GM19351 (cell line): Measurements from ENCODE around the gene NACC1.
A peak's percentile ranks its signal among the peaks of the same experiment; 100 is the strongest.

ENCODE experiments used
- ATAC-seq: cut with Tn5 transposase; IDR thresholded peaks from one replicate; pipeline ENCODE4 v1.9.1; 2021; ENCODE audit warnings: mild to moderate bottlenecking, moderate library complexity; ENCODE audit not compliant: unreplicated experiment

The NACC1 gene

DNA sequence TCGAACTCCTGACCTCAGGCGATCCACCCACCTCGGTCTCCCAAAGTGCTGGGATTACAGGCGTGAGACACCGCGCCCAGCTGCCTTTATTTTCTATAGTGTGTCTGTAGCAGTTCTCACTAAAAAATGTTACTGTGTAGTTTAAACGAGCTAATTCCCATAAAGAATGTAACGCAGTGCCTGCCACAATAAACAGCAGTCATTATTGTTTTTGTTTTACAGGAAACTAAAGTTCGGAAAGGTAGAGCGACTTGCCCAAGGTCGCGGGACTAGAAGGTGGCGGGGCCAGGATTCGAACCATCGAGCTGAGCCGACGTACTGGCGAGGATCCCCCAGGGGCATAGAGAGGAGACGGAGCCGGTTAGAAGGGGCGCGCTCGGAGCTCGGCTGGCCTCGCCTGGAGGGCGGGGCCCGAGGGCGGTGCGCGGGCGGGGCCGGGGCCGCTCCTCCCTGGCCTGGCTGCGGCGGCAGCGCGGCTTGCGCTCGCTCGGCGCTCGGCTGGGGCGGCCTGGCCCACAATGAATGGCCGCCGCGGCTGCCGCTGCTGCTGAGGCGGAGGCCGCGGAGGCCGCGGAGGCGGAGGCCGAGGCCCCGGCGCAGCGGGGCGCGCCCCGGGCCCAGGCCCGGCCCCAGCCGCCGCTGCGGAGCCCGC is at the start of gene NACC1:
Gene NACC1 (plus strand): TSS at position 493 of the 652 bp plus-strand sequence. CDS start 16,944 bp downstream, outside the sequence.
- ATAC-seq = peak; percentile 56

DNA sequence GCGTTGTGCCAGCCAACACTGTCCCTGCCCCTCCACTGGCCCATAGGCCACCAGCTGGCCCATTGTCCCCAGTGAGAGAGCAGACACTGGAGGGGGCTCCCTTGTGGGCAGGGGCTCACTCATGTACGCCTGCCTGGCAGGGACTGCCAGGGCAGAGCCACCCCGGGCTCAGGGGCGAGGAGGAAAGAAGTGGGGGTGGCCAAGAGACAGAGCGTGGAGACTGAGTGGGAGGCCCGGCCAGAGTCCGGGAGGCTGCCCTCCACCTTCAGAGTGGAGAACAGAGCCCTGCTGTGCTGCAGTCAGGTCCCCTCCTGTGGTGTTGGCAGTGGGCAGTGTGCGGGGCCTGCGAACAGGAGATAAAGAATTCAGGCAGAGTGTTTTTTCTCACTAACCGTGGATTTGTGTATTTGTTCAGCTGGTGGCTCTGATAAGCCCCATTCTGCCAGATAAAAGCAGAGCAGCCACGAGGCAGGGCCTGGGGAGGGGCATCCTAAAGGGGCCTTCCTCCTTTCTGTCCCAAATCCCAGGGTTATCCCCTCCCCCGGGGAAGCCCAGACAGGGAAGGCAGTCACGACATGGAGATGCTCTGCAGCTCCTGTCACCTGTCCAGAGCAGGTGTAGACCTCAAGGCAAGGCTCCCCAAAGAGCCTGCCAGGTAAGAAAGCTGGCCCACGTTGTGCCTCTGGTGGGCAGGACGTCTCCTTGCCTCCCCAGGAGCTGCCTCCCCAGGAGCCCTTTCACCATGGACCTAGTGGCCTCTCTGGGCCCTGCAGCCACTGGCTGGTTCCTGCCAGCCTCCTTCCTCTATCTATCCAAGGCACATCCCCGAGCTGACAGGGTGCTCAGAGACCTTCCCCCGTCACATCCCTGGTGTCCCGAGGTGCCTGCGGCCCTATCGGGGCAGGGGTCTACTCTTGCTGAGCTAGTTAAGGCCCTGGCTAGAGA is 48.4 kb upstream of the NACC1 start:
- ATAC-seq = no peak

DNA sequence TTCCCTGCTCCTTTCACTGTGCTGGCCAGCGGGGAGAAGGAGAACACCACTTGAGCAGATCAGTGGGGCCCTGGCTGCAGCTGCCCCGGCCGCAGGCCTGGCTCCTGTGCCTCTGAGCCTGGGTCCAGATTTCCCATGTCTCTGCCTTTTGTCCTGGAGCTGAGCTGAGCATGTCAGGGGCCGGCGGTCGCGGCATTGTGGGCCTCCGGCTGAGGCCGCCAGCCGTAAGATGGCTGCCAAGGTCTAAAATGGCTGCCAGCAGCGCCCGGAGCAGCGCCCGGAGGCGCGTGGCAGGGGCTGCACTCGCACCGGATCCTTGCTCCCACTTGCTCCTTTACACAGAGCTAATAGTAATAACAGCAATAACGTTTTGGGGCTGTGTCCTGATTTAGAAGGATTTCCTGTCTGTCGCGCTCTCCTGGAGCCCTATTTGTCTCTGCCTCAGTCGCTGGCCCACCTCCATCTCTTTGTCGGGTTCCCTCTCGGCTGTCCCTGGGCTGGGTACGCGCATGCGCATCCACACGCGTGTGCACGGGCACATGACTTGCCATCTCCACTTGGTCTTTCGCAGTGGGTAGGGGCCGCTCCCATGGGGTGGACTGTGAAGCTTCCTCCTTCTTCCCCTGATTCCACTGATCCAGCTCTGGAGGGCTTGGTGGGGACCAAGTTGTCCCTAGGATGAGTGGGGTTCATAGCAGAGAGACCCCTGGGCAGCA is 47.5 kb upstream of the NACC1 start:
- ATAC-seq = no peak

DNA sequence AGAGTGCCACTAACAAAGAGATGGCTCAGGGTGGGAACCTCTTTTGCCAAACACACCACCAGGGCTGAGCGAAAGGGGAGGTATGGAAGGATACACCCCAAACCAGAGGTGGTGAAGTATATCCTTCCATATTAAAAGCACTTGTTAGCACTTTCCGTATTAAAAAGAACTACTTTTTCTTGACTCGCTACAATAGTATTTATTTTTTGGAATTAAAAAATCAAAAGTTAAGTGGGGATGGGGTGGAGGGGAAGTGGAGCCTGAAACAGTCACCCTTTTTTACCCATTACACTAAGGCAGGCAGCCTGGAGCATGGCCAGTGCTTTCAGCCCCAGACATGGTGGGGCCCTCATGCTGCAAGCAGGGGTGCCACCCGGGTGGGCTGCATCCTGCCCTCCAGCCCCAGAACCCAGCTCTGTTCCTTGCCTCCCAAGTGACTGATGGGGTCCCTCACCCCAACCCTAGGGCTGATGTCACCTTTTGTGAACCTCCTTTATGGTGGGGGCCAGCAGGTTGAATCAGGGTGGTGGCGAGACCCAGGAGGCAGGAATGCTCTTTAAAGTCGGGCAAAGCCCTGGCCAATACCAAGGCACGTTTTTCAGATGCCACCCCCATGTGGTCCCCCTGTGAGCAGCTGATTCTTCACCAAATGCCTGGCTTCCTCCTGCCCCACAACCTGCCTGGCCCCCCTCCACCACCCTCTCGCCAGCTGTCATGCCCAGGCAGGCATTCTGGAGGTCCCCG is 46.4 kb upstream of the NACC1 start:
- ATAC-seq = no peak

DNA sequence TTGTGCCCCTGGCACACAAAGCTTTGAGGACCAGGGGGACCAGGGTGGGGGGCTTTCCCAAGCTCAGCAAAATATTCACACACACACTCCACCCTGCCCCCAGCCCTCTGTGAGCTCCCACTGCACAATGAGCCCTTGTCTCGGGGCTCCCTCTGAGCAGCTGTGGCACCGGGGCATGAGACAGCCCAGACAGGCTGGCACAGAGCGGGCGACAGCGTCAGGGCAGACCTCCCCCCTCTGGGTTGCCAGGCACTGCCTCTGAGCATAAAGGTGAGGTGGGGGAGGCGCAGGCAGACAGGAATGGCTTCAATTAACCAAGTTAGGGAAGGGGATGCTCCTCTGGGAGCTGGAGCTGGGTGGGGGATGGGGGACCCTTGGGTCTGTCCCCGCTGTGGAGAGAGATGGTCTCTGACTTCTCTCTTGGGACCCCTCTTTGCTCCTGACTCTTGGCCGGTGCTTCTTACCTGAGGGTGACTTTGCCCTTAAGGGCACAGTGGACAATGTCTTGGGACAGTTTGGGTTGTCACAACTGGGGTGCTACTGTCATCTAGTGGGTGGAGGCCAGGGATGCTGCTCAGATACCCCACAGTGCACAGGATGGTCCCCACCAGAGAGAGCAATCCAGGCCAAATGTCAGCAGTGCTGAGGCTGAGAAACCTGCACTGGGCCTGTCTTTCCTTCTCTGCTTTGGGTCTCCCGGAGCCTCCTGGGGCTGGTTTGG is 45.7 kb upstream of the NACC1 start:
- ATAC-seq = no peak

DNA sequence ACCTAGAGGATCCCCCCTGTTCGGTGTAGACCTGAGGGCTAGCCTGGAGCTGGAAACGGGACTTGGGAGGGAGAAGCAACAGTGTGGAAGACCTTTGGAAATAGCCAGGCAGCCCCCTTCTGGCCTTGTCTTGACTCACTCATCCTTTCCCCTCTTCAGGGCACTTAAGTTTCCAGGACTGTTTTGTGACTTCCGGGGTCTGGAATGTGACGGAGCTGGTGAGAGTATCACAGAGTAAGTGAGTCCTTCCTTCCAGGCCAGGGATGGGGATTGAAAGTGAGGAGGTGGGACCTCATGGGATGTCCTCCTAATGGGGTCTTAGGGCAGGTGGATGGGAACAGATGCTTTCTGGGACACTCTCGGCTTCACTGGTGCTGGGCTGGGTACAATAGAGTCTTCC is 44.8 kb upstream of the NACC1 start:
- ATAC-seq = no peak

DNA sequence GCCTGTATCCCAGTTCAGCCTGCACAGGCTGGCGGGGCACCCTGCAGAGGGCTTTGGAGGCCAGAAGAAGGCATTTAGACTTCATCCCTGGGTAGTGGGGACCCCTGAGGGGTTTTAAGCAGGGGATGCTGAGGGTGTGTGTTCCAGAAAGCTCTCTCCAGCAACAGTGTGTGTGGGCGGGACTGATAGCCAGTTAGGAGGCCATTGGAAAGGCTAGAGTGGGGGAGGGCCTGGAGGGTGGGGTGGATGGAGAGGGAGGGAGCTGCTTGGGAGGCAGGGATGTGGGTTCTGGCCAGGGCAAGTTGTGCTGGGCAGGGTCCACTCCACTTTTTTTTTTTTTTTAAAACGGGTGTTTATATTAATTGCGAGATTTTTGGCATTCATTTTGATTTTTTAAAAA is 43.7 kb upstream of the NACC1 start:
- no peak for ATAC-seq

DNA sequence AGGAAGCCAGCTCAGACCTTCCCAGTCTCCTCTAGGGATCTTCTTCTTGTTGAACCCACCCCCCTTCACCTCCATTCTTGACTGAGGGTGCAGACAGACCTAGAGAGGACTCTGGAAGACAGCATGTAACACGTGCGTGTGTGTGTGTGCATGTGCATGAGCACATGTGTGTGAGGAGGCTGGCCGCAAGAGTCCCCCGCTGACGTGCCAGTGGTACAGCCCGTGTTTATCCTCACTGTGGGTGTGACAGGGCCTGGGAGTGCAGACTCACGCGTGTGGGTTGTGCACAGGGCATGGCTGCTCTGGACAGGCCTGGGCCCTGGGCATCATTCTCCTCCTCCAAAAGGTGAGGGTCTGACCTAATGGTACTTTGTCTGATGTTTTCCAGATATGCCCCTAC is 41.7 kb upstream of the NACC1 start:
- ATAC-seq = no peak

DNA sequence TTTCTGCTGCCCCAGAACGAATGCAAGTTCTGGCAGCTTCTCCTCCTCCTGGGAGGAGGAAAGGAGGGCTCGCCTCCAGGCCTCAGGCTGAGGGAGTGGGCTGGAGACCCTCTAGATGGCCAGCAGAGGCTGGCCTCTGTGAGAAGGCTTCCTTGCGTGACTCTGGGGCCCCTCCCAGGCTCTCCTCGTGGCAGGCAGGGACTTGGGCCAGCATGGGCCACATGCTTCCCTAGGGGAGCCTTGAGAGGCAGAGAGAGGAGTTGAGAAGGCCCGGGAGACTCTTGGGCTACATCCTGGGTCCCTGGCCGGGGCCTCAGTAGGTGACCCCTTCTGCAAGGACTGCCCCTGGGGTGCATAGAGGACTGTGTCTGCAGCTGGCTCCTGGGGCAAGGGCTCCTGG is 41.3 kb upstream of the NACC1 start:
- ATAC-seq = no peak

DNA sequence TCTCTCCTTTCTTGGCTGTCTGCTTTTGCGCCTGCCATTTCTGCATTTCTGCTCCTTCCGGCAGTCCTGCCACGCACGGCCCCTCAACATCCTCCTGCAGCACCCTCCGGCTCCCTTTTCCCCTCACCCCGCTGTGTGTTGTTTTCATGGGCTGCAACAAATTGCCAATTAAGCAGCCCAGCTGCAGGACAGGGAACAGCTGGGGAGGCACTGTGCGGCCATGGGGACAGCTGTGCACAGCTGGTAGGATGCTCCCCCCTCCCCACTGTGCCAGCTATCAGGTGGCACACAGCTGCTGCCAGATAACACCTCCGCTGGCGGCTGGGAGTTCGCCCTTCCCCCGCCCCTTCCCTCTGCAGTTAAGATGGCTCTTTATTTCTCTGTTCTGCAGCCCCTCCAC is 40.8 kb upstream of the NACC1 start:
- no peak for ATAC-seq

DNA sequence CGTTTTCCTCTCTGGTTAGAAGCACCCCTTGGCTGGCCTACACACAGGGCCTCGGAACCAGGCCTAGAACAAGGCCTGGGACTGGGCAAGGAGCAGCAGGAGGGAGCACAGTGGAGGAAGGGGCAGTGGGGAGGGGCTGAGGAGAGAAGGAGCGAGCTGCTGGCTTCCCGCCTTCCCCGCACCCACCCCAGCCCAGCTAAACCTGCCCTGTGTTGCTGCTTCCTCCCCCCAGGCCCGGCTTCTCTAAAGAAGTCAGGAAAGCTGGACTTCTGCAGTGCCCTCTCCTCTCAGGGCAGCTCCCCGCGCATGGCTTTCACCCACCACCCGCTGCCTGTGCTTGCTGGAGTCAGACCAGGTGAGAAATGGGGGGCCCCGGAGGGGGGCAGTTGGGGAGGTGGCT is 39.7 kb upstream of the NACC1 start:
- no peak for ATAC-seq

DNA sequence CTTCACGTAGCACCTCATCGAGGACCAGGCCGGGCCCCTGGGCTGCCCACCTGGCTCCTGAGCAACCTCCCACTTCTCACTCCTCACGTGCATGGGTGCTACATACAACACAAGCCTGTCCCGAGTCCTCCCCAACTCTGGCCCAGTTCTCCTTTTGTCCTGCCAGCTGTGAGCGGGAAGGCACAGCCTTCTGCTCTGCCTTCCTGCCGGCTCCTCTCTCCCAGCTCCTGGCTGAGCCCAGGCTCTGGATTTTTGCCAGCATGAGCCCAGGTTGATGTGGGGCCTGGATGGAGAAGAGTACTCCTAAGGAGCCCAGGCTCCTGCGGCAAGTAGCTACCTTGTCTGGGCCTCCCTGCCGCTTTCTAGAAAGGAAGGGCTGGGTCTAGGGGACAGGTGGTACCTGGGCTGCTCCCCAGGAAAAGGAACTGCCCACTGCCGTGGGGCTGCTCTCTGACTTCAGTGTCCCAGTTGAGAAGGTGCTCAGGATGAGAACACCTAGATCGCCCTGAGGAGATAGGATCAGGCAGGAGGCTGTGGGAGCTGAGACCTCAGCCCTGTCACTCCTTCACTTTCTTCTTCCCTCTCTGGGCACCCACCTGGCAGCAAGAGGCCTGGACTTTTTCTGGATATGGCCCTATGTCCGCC is 39.0 kb upstream of the NACC1 start:
- no peak for ATAC-seq

DNA sequence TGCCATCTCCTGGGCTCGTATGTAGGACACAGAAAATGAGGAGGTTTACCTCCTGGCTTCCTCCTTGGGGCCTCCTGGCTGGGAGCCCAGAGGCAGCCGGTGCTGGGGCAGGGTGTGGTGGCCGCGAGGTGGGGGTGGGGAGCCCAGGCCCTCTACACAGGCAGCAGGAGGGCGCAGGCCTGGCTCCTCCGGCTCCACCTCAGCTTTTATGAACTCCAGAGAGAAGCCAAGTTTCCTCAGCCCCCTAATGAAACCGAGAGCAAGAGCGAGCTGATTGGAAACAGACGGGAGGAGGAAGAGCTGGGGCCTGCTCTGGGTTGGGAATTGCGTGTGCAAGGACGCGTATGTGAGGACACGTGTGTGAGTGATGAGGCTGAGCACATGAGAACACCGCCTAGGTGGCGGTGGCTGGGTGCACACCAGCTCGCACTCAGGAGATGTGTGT is 38.5 kb upstream of the NACC1 start:
- no peak for ATAC-seq

DNA sequence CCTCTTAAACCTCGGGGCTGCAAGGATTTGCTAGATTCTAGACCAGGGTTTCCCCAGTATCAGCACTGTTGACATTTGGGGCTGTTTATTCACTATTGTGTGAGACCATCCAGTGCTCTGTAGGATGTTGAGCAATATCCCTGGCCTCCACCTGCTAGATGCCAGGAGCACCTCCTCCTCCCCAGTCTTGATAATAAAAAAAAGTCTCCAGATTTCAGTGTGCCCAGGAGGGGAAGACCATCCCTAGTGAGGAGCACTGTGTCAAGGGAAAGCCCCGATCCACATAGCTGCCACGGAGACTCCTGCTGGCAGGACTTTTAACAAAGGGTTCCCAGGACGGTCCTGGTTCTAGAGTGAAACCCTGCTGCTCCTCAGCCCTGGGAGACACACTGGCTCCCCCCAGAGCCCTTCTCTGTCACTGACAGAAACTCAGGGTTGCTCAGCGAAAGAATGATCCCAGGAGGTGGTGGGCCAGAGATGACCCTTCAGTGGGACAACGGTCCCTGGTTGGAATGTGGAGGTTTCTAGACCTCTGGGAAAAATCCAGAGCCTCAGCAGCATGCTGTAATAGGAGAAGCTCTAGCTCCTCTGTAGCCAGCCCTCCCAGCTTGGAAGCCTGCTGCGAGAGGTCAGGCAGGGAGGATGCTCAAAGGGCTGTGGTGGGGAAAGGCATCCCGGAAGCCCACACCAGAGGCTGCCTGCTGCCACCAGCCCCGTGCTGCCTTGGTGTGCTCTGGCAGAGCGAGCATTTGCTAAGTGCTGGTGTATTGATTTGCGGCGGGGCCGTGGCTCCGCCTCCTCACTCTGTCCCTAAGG is 35.7 kb upstream of the NACC1 start:
- ATAC-seq = no peak

DNA sequence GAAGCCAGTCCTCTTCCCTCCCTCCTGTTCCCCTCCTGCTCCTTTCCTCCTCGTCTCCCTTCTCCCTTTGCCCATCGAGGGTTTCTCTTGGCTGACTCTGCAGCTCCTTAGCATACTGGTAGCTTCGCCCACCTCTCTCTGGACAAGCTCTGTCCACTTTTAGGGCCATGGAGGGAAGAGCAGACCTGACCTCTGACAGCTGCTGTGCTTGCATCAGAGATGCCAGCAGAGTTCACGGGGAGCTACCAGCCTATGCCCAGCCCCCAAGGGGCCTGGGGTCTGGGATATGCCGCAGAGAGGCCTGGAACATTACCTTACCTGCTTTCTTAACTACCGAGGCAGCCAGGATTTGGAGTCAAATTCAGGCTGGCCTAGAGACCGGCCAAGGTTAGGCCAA is 35.1 kb upstream of the NACC1 start:
- ATAC-seq = no peak

DNA sequence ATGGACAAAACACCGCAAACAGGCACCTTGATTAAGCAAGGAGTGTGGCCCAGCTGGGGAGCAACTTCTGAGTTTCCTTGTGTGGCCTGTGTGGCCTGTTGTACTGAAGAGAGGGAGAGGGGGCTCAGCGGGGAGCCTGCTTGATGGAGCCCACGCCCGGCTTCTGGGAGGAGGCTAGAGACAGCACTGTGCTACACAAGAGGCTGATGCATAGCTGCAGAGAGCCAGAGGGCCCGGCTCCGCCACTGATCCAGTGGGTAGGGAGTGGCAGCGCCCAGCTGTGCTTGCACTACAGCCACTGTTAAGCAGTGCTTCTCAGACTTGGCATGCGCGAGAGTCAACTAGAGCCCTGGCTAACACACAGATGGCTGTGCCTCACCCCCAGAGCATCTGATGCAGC is 34.4 kb upstream of the NACC1 start:
- no peak for ATAC-seq

DNA sequence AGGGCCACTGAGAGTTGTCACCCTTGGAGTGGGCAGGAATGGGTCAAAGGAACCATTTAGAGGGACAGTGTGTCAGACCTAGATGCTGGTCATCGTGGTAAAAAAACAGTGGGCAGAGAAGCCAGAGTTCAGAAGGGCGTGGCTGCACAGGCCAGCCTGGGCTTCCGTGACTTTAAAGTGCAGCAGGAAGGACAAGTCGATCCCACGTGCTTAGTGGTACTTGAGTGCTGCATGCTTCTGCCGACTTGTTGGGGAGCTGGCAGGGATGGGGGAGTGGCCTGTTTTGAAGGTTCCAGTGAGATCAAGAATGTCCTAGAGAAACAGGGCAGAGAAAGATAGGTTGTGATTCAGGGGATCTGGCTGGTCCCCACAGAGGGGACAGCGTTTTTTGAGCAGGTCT is 32.4 kb upstream of the NACC1 start:
- no peak for ATAC-seq

DNA sequence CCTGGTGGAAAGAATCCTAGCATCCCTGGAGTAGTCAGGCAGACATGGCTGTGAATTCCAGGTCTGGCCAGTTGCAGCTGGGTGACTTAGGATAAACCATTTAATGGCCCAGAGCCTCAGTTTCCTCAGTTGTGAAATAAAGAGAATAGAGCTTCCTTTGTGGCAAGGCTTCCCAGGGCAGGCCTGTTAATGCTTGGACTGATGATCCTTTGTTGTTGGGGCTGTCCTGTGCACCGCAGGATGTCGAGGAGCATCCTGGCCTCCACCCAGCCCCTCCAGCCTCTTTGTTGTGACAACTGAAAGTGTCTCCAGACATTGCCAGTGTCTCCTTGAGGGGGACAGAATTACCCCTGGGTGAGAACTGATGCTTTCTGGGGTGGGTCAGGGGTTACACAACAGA is 31.7 kb upstream of the NACC1 start:
- ATAC-seq = no peak

DNA sequence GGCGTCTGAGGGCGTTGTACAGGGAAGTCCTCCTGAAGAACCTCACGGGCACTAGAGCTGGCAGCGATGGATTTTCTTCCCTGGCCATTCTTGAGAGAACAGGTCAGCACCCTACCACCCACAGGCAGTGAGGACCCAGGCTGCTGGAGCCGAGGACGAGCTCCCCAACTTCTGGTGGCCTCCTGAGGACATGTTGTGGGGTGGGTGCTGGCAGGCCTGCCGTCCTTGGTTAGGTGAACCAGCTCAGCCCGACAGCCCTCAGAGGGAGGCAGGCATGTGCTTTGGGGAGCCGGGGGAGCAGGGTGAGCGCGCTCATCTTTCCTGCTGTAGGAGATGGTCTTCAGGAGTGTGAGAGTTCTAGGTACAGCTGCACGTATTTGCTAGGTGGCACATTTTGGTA is 30.8 kb upstream of the NACC1 start:
- no peak for ATAC-seq
